AG08395 (cell line): ENCODE data around the gene DEFB113.
A peak's percentile ranks its signal among the peaks of the same experiment; 100 is the strongest.

Experiments
- DNase-seq: peaks from one replicate; pipeline ENCODE4 v3.0.0; 2012; ENCODE audit warnings: mixed read lengths, low spot score

Gene DEFB113

DNA sequence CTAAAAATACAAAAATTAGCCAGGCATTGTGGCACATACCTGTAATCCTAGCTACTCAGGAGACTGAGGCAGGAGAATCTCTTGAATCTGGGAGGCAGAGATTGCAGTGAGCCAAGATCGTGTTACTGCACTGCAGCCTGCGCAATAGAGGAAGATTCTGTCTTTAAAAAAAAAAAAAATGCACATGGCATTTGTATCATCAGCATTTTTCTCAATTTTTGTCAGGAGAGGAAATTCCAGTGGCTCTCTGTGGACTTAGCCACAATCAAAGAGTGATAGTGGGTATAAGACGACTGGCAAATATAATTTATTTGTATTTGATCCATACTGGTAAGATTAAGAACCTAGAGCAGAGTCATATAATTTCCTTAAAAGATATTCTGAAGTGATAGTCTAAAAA is 34.0 kb downstream of the DEFB113 start:
- DNase-seq: no peak

DNA sequence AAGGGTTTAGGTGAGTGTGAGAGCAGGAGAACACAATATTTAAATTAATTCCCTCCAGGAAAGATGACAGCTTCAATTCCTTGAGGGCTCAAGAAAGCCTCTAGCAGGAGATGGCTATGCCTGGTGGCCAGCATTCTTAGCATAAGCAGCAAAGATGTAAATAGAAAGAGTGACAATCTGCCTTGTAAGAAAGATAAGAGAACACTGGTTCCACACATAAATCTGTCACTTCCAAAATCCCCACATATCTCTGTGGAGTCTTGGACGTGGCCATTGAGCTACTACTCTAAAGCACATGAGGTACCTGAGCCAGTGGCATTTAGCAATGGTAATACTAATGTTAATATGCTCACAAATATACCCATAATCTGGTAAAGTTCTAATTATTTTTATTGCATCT is 34.7 kb downstream of the DEFB113 start:
- DNase-seq: no peak

DNA sequence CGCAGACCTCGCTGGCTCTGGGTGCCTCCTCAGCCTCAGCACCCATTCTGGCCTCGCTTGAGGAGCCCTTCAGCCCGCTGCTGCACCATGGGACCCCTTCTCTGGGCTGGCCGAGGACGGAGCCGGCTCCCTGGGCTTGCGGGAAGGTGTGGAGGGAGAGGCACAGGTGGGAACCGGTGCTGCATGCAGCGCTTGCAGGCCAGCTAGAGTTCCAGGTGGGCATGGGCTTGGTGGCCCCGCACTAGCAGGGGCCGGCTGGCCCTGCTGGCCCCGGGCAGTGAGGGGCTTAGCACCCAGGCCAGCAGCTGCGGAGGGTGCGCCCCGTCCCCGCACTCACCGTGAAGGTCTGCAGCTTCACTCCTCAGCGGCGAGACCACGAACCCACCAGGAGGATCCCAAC is 35.9 kb downstream of the DEFB113 start:
- DNase-seq: no peak

DNA sequence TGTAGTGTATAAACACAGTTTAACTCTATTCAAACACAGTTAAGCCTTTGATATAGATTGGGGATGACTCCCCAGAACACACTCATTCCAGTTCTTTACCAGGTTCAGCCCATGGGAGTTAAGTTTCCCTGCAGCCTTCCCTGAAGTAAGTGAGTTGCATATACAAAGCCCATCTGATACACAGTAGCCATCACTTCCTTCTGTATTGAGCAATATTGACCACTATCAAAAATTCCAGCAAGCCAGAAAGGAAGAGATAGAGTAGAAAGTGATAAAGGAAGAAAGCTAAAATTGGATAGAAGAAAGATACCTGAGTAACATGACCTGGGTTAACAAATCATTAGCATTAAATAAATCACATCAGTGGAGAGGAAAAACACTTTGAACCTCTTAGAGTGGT is 40.1 kb downstream of the DEFB113 start:
- DNase-seq: no peak

DNA sequence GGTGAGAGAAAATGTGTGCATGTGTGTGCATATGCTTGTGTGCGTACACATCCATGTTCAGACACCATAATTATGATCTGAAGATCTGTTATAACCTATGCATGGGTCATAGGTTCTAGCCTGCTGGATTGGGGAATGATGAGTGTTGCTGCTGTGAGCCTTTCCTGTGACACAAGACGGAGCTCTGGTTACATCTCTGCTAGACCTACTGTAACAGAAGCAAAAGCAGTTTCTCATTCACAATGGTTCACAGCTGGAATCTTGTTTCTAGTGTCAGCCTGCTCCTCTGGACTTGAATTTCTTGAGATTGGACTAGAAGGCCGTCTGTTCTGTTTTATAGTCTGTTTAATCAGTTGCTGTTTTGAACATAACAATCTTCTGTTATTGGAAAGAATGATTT is 45.6 kb downstream of the DEFB113 start:
- peak; percentile 14 for DNase-seq

DNA sequence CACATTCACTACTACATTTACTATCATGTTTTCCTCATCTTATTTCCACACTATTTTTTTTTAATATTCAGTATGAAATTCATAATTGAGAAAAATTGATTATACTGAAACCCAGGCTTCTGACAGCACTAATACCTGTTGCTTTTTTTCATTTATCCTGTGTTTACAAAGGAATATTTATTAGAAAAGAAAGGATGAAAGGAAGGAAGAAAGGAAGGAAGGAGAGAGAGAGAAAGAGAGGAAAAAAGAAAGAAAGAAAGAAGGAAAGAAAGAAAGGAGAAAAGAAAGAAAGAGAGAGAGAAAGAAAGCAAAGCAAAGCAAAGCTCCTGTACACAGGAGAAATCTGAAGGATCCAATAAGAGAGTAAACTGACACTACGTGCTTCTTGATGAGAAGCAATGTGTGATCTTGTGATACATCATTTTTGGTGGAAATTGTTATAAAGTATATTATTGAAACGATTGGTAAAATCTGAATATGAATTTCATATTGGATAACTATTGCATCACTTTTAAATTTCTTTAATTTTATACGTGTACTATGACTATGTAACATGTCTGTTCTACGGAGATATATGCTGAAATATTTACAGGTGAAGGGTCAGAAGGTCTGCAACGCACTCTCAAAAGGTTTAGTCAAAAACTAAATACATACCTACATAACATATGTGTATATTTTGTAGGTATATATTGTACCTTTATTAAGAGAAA is 49.3 kb downstream of the DEFB113 start:
- DNase-seq: no peak

DNA sequence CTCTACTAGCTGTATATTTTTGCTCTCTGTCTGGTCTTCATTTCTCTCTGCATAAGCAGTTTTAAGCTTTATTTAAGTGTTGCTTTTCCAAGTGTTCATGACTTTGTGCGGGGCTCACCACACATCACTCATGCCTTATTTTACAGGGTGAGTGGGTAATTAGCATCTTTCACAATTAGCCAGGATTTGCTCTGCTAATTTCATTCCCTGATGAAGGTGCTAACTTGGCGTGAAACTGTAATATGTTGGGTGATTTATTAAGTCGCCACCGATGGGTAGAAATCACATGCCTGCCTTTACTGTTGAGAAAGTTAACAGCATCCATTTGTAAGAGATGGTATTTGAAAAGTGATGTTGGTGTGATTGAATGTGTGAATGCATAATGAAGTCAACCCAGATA is 50.2 kb downstream of the DEFB113 start:
- no peak for DNase-seq

DNA sequence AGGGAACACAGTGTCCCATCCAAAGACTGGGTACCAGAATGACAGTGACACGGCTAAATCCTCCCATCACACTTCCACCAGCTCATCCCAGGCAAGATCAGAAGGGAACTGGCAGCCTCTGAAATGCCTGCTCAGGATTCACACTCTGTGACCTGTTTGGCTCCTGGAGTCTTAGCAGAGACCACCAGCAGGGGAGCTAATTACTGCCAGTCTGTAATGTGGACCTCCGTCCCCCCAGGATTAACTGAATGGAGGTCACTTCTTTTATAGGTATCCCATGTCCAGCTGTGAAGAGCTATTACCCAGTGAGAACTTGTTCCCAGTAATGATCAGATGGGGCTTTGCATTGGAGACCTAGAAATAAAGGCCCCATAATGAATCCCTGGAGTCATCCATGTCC is 50.6 kb downstream of the DEFB113 start:
- no peak for DNase-seq
